NCI-H2171 treated with DMSO at 0.1 percent for 48 hours (cell line): ENCODE data around the gene LTO1.

Experiments
- DNase-seq: peaks from one replicate; lab custom pipeline; 2025; lab: John Stamatoyannopoulos, UW

LTO1 gene, protein sequence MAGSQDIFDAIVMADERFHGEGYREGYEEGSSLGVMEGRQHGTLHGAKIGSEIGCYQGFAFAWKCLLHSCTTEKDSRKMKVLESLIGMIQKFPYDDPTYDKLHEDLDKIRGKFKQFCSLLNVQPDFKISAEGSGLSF

DNA sequence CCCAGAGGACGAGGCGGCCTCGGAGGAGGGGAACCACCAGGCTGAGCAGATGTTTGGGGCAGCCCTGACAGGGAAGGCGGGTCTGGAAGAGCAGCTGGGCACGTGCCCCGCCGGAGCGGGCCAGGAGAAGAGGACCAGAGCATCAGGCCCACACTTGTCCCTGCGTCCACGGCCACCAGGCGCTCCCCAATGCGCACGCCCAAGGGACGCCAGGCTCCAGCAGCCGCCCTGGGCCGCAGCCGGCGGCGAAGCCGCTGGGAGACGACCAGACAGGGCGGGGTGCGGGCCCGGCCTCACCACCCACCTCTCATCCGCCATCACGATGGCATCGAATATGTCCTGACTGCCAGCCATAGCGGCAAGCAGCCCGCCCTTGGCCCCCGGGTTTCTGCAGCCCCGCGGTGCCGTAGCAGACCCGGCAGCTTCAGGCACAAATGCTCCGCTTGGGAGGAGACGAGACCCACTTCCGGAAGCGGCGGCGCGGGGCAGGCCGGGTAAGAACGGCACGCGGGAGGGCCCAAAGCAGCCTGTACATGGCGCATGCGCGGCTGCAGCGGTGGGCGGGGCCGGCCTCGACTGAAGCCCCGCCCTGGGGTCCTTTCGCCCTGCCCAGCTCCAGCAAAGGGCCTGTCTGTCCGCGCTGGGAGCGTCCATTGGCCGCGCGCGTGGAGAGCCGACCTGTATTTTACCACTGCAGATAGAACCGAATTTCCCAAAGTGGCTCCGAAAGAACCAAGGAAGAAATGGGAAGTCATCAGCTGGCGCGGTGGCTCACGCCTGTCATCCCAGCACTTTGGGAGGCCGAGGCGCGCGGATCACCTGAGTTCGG, at the start of gene LTO1:
TSS of gene LTO1 (minus strand) at position 468 of the 829 bp plus-strand sequence. CDS start at position 354, 114 bp downstream.
- DNase-seq, result peak; percentile 92

- no peak for DNase-seq
Observed at GRCh38 chr11:69721745-69722144, 46.6 kb upstream of the LTO1 start.

GRCh38 chr11:69721106-69721505, 46.0 kb upstream of the LTO1 start:
- DNase-seq, result no peak

GRCh38 chr11:69718912-69719311, 43.8 kb upstream of the LTO1 start:
- no peak for DNase-seq

DNA sequence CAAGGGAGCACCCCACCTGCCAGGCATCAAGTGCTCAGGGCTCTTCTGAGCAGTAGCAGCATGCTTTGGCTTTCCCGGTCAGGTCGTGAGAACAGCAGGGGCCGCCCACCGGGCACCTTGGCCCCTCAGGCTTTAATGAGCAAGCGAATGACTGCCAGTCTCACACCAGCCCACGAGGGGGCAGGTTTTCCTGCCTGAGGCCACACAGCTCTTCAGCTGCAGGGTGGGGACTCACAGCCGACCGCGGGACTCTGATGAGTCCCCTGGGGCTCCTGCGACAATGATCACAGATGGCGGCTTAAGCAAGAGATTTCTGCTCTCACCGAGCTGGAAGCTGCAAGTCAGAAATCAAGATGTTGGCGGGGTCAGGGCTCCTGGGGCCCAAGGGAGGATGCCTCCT, 43.0 kb upstream of the LTO1 start:
- DNase-seq, result peak; percentile 91

- DNase-seq, result no peak
Observed at GRCh38 chr11:69716891-69717747, 42.0 kb upstream of the LTO1 start.

- DNase-seq, result no peak
Observed at GRCh38 chr11:69716099-69716498, 40.9 kb upstream of the LTO1 start.

GRCh38 chr11:69715446-69715845, 40.3 kb upstream of the LTO1 start:
- no peak for DNase-seq

GRCh38 chr11:69711822-69712801, 37.0 kb upstream of the LTO1 start:
- no peak for DNase-seq

DNA sequence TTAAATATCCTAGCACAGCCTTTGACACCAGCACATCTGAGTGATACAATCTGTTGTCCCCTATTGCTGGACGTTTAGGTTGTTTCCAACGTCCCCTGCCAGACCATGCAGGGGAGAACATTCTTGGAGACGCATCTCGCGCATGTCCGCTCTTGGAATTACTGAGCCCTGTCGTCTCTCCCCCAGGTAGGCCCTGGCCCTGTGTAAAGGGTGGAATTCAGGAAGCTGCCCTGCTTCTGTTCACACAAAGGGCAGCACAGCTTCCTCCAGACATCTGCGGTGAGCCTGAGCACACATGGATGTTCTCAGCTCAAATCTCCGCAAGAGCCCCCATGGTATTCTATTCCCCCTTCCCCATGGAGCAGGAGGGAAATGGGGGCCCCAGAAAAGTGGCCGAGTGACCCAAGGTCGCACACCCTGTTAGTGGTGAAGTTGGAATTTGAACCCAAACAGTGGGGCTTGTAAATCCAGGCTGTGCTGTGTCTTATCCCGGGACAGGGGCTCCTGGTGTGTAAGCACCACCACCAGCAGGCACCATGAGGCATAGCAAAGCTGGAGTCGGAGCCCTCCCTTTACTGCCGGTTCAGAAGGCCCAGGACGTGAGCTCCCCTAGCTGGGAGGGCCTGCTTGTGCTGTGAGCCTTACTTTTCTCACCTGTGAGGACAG, 33.7 kb upstream of the LTO1 start:
- no peak for DNase-seq

DNA sequence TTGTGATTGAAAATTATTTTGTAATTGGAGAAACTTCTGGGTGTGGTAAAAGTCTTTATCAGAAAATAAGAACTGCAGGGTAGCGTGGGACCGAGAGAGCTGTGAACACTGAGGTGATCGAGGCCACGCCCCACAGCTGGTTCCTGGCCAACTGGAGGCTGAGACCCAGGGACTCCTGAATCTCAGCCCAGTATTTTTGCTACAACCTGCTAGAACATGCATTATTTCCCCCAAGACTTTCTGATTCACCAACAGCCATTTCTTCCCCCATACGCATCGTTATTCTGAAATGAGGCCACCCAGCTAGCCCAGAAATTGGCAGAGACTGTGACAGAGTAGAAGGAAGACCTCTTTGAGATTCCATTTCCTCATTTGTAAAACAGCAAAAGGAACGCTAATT, 32.0 kb upstream of the LTO1 start:
- peak; percentile 44 for DNase-seq

DNA sequence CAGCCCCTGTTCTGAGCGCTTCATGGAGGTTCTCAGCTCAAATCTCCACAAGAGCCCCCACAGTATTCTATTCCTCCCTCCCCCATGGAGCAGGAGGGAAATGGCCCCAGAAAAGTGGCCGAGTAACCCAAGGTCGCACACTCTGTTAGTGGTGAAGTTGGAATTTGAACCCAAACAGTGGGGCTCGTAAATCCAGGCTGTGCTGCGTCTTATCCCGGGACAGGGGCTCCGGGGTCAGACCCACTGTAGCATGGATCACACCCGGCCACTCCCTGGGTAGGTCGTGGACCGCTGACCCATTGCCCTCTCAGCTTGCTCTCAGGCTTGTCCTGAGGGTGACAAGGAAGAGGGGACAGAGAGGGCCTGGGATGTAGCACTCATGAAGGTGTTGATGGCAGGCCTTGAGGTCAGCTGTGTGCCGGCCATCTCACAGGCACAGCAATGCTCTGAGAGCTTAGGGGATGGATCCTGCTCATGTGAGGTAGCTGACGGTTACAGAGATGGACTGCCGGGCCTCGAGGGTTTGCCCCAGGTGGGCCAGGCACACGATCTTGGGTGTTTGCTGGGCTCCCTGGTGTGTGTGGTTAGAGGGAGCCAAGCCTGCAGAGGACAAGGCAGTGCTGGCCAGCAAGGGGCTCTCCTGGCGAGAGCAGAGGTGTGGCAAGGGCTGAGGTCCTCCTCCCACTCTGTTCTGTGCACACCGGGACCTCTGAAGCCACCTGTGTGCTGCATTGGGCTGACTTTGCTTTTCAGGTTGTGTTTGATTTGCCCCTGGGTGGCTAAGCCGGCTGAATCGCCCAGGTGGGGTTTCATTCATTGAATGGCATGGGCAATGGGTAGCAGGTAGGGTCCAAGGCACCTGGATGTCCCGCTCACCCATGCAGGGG, 31.0 kb upstream of the LTO1 start:
- no peak for DNase-seq

- DNase-seq, result no peak
Observed at GRCh38 chr11:69705351-69705811, 30.2 kb upstream of the LTO1 start.

- peak; percentile 58 for DNase-seq
Observed at GRCh38 chr11:69704508-69705253, 29.5 kb upstream of the LTO1 start.

- peak; percentile 13 for DNase-seq
Observed at GRCh38 chr11:69703768-69704507, 28.8 kb upstream of the LTO1 start, which contains the start of gene FGF19. Gene FGF19, minus strand, starts transcription at chr11:69704022. Its CDS starts 146 bp downstream, at chr11:69703876.

- DNase-seq, result no peak
Observed at GRCh38 chr11:69703453-69703767, 28.3 kb upstream of the LTO1 start.

- no peak for DNase-seq
Observed at GRCh38 chr11:69702769-69703452, 27.8 kb upstream of the LTO1 start.

DNA sequence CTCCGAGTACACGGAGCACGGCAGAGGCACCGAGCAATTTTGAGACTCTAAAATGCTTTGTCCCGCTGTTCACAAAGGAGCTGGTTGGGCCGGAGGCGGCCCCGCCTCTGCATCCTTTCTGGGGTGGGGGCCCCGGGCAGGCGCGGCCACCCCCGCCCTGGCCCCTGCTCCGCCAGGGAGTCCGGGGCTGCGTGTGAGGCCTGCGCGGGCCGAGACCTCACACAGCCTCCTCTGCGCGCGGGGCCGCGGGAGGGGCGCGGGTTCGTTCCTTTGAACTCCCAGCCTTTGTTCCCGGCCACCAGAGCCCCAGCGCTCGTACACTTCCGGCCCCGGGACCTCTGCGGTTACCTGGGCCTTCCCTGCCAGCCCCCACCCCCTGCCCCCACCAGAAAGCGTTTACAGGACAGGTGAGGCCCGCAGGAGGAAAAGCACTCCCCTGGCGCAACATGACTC, 27.1 kb upstream of the LTO1 start:
- no peak for DNase-seq
